A673 (cell line): ENCODE results near the gene RASSF4. TPM values are rescaled to one million over a fixed set of nuclear protein-coding genes. Genes with fewer than 3 reads are reported as not detected.
"Not testable (repeated sequence)": the region's sequence is repeated elsewhere in the genome, so short reads cannot be mapped to it uniquely, and the experiment has no call there.

Experiments used
- BruUV-seq: library from RNA; stranded (reverse); fragments of 400-500 nt; replicated peaks from 2 replicates; lab custom pipeline; 2021; lab: Mats Ljungman, UMichigan
- CTCF ChIA-PET: fragments of 300-600 bp; sonication (Branson Sonifier 250); formaldehyde crosslinking; loops from one replicate; lab custom pipeline; 2022; ENCODE audit warnings: antibody characterized with exemption; lab: Charles Lee
- POLR2A ChIA-PET: fragments of 300-600 bp; sonication (Branson Sonifier 250); formaldehyde crosslinking; loops from one replicate; lab custom pipeline; 2022; ENCODE audit warnings: antibody characterized with exemption; ENCODE audit not compliant: low non-redundant PET; lab: Charles Lee
- DNase-seq: peaks from one replicate; pipeline ENCODE4 v3.0.0-alpha.2; 2015; ENCODE audit warnings: low spot score
- H3K27ac ChIP-seq: fragments of 200-600 bp; sonication (generic); 2 replicates; pipeline ENCODE4 v1.5.1; 2016; ENCODE audit warnings: mixed run types, low read depth, mild to moderate bottlenecking, mixed read lengths, antibody characterized with exemption, low read length; ENCODE audit not compliant: poor library complexity, severe bottlenecking
- H3K27me3 ChIP-seq: fragments of 200-600 bp; sonication (generic); replicated peaks from 2 replicates; pipeline ENCODE4 v1.6.1; 2017; ENCODE audit warnings: mixed run types, low read depth, mild to moderate bottlenecking, mixed read lengths, antibody characterized with exemption, low read length; ENCODE audit not compliant: insufficient read depth, poor library complexity
- H3K36me3 ChIP-seq: fragments of 200-600 bp; sonication (generic); 2 replicates; pipeline ENCODE4 v1.6.1; 2016; ENCODE audit warnings: mixed run types, mild to moderate bottlenecking, mixed read lengths, antibody characterized with exemption, low read length; ENCODE audit not compliant: insufficient read depth, poor library complexity, severe bottlenecking
- H3K4me1 ChIP-seq: fragments of 200-600 bp; sonication (generic); 2 replicates; pipeline ENCODE4 v1.6.1; 2017; ENCODE audit warnings: mixed run types, mild to moderate bottlenecking, mixed read lengths, antibody characterized with exemption, low read length; ENCODE audit not compliant: insufficient read depth, poor library complexity, severe bottlenecking
- H3K4me3 ChIP-seq: fragments of 200-600 bp; sonication (generic); 2 replicates; pipeline ENCODE4 v1.5.1; 2016; ENCODE audit warnings: low read depth, mixed run types, mild to moderate bottlenecking, mixed read lengths, low read length; ENCODE audit not compliant: poor library complexity, severe bottlenecking
- H3K9me3 ChIP-seq: fragments of 200-600 bp; sonication (generic); 2 replicates; pipeline ENCODE4 v1.6.1; 2016; ENCODE audit warnings: mixed run types, low read depth, mild to moderate bottlenecking, mixed read lengths, antibody characterized with exemption, low read length; ENCODE audit not compliant: poor library complexity, severe bottlenecking
- EZH2 ChIP-seq: fragments of 200-600 bp; sonication (generic); IDR thresholded peaks from 2 replicates; pipeline ENCODE4 v1.6.1; 2017; ENCODE audit warnings: borderline replicate concordance, low read depth, mild to moderate bottlenecking, mixed read lengths, antibody characterized with exemption, low read length; ENCODE audit not compliant: poor library complexity, severe bottlenecking
- intact Hi-C: fragments of 100-400 bp; cut with micrococcal nuclease; formaldehyde crosslinking; loops from one replicate; pipeline ENCODE4 v1.10.0; 2022; ENCODE audit not compliant: unreplicated experiment
- total RNA-seq: library from RNA; stranded (reverse); gene quantifications from 2 replicates; pipeline ENCODE4 v1.2.3, GENCODE V29; 2021
- TF ChIP-seq, protein P1 (sequence below): fragments of 300-800, 200-600 bp; sonication (generic); conservative IDR thresholded peaks from 2 replicates; pipeline ENCODE4 v1.5.1; 2017; ENCODE audit warnings: low read depth, mild to moderate bottlenecking, antibody characterized with exemption, low read length, moderate library complexity, mixed read lengths

The RASSF4 gene
- total RNA-seq, 1 experiment from 2014 or later: 0.71 TPM

- POLR2A ChIA-PET: no interaction called here
Measured at GRCh38 chr10:45005284-45005683, 45.7 kb downstream of the RASSF4 start.

DNA sequence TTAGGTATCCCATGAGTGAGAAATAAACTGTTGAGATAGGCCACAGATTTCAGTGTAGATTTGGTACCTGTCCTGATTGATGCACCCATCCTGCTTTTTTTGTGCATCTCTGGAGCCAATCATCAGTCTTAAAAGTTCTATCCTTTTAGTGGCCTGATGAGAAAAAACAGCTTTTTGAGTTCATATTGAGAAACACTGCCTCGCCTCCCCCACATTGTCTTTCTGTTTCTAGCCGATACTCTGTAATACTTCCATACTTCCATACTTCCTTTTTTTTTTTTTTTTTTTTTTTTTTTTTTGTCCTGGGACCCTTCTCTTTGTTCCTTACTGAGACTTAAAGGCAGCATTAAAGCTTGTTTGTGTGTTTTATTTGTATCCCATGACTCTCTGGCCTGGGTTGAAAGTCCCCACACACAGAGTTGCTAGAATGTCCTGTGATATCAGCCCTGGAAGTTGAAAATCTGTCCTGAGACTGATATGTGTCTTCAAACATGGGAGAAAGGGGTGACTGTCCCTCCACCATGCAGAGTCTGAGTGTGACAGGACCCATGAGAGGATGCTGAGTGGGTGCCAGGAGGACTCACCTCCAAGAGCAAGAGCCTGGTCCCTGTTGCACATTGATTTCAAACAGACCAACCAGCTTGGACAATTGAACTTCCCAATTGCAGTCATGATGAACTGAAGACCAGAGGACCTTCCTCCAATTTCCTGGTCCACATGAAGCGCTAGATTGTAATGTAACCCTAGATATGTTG is 46.9 kb downstream of the RASSF4 start:
- Histone ChIP-seq H3K4me3 (no peak overlapping the region), H3K27me3 (no peaks in the 10 kb centered on the region), H3K36me3 (peaks cover 27% of the 10 kb centered on the region), H3K4me1 (peaks cover 12% of the 10 kb centered on the region), H3K9me3 (peaks cover 6% of the 10 kb centered on the region), H3K27ac (no peak overlapping the region)
- DNase-seq: no peak
- no TSS peak for BruUV-seq
- intact Hi-C loops: loop anchor here (5.0 to 10.0 kb wide), 3 partner anchors 231 to 668 kb away; partner anchors contain the start of gene ZFAND4
- ChIA-PET POLR2A (no interaction called here), CTCF (no interaction called here)
- TF ChIP-seq EZH2: no peak
- TF ChIP-seq, protein P1, sequence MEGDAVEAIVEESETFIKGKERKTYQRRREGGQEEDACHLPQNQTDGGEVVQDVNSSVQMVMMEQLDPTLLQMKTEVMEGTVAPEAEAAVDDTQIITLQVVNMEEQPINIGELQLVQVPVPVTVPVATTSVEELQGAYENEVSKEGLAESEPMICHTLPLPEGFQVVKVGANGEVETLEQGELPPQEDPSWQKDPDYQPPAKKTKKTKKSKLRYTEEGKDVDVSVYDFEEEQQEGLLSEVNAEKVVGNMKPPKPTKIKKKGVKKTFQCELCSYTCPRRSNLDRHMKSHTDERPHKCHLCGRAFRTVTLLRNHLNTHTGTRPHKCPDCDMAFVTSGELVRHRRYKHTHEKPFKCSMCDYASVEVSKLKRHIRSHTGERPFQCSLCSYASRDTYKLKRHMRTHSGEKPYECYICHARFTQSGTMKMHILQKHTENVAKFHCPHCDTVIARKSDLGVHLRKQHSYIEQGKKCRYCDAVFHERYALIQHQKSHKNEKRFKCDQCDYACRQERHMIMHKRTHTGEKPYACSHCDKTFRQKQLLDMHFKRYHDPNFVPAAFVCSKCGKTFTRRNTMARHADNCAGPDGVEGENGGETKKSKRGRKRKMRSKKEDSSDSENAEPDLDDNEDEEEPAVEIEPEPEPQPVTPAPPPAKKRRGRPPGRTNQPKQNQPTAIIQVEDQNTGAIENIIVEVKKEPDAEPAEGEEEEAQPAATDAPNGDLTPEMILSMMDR: no peak

More at GRCh38 chr10:45005284-45005683, 45.7 kb downstream of the RASSF4 start:
- no peak for DNase-seq
- Histone ChIP-seq H3K4me1 (peaks cover 12% of the 10 kb centered on the region), H3K27me3 (no peaks in the 10 kb centered on the region), H3K4me3 (no peak overlapping the region), H3K36me3 (peaks cover 27% of the 10 kb centered on the region), H3K27ac (no peak overlapping the region), H3K9me3 (peaks cover 6% of the 10 kb centered on the region)
- TF ChIP-seq, protein P1: no peak
- no peak for TF ChIP-seq EZH2
- no TSS peak for BruUV-seq
- CTCF ChIA-PET: no interaction called here
- intact Hi-C loops: loop anchor here (5.0 to 10.0 kb wide), 3 partner anchors 232 to 670 kb away; partner anchors contain the start of gene ZFAND4

GRCh38 chr10:45008524-45009161 is 49.0 kb downstream of the RASSF4 start:
- no peak overlapping the region for H3K4me3 ChIP-seq
- POLR2A ChIA-PET: no interaction called here
- no peak overlapping the region for H3K27ac ChIP-seq
- DNase-seq: peak; percentile 94
- no peaks in the 10 kb centered on the region for H3K9me3 ChIP-seq
- TF ChIP-seq, protein P1: peak; percentile 89
- no peak for TF ChIP-seq EZH2
- intact Hi-C loops: loop anchor here (5.0 to 10.0 kb wide), 3 partner anchors 229 to 666 kb away; partner anchors contain the start of gene ZFAND4
- CTCF ChIA-PET: no interaction called here
- peaks cover 18% of the 10 kb centered on the region for H3K36me3 ChIP-seq
- H3K27me3 ChIP-seq: no peaks in the 10 kb centered on the region
- BruUV-seq: no TSS peak
- H3K4me1 ChIP-seq: peaks cover 3% of the 10 kb centered on the region

DNA sequence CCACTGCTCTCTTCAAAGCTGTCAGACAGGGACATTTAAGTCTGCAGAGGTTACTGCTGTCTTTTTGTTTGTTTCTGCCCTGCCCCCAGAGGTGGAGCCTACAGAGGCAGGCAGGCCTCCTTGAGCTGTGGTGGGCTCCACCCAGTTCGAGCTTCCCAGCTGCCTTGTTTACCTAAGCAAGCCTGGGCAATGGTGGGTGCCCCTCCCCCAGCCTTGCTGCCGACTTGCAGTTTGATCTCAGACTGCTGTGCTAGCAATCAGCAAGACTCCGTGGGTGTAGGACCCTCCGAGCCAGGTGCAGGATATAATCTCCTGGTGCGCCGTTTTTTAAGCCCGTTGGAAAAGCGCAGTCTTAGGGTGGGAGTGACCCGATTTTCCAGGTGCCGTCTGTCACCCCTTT is 55.0 kb downstream of the RASSF4 start:
- H3K36me3 ChIP-seq, BruUV-seq, intact Hi-C loops, DNase-seq, H3K27ac ChIP-seq, H3K9me3 ChIP-seq, H3K4me1 ChIP-seq, H3K4me3 ChIP-seq, POLR2A ChIA-PET, H3K27me3 ChIP-seq, CTCF ChIA-PET: not testable (repeated sequence)
